Activated T-helper 9 cell treated with anti-CD3 and anti-CD28 coated beads, Interleukin-2, amount 50 U/mL, for 16 hours (primary cell): Measurements from ENCODE around the gene CSNK1G2.

Experiments used
- DNase-seq: peaks from one replicate; pipeline ENCODE4 v3.0.0-alpha.2; 2020; ENCODE audit warnings: low read depth

Gene CSNK1G2

GRCh38 chr19:1968279-1969175, 27.6 kb downstream of the CSNK1G2 start:
- no peak for DNase-seq

GRCh38 chr19:1969176-1970002, 28.4 kb downstream of the CSNK1G2 start:
- DNase-seq = no peak

- no peak for DNase-seq
Observed at GRCh38 chr19:1970003-1970805, 29.2 kb downstream of the CSNK1G2 start.

GRCh38 chr19:1970806-1971502, 30.0 kb downstream of the CSNK1G2 start:
- DNase-seq = no peak

GRCh38 chr19:1974381-1975161, 33.6 kb downstream of the CSNK1G2 start:
- DNase-seq = no peak

- DNase-seq = no peak
Observed at GRCh38 chr19:1975162-1975480, 34.1 kb downstream of the CSNK1G2 start.

- no peak for DNase-seq
Observed at GRCh38 chr19:1977120-1977519, 36.1 kb downstream of the CSNK1G2 start.

- no peak for DNase-seq
Observed at GRCh38 chr19:1978346-1978894, 37.4 kb downstream of the CSNK1G2 start.

- no peak for DNase-seq
Observed at GRCh38 chr19:1979017-1979416, 38.0 kb downstream of the CSNK1G2 start.

- DNase-seq = no peak
Observed at GRCh38 chr19:1979642-1980041, 38.7 kb downstream of the CSNK1G2 start.

GRCh38 chr19:1980091-1980808, 39.3 kb downstream of the CSNK1G2 start:
- DNase-seq = no peak

- DNase-seq = no peak
Observed at GRCh38 chr19:1980809-1981181, 39.8 kb downstream of the CSNK1G2 start.

- DNase-seq = no peak
Observed at GRCh38 chr19:1981253-1981652, 40.3 kb downstream of the CSNK1G2 start.

GRCh38 chr19:1984357-1984756, 43.4 kb downstream of the CSNK1G2 start:
- no peak for DNase-seq

GRCh38 chr19:1985588-1986356, 44.8 kb downstream of the CSNK1G2 start:
- DNase-seq = no peak

GRCh38 chr19:1986357-1987162, 45.6 kb downstream of the CSNK1G2 start:
- DNase-seq = no peak

GRCh38 chr19:1987197-1988187, 46.5 kb downstream of the CSNK1G2 start:
- DNase-seq = no peak
